ENCODE measurements around the gene PRR12.

The PRR12 gene

GRCh38 chr19:49653466-49653806 lies 62.5 kb downstream of the PRR12 start:
- Histone ChIP-seq H3K4me3 (ENCODE audit: low read length in 2 of 2) (no peak overlapping the region), H3K9ac (ENCODE audit: low read depth in 1 of 2, low read length in 2 of 2) (no peak overlapping the region), H3K4me1 (ENCODE audit: control insufficient read depth in 2 of 2, insufficient read depth in 2 of 2, low read length in 2 of 2) (no peaks in the 10 kb centered on the region), H3K27me3 (ENCODE audit: control insufficient read depth in 2 of 2, insufficient read depth in 2 of 2, low read length in 2 of 2) (no peaks in the 10 kb centered on the region), H3K9me3 (ENCODE audit: control insufficient read depth in 2 of 2, low read length in 2 of 2) (no peaks in the 10 kb centered on the region), H3K36me3 (ENCODE audit: control insufficient read depth in 2 of 2, insufficient read depth in 2 of 2, low read length in 2 of 2) (peaks cover 64 to 66% of the 10 kb centered on the region in 2 donors), H3K27ac (ENCODE audit: low read depth in 2 of 2, low read length in 2 of 2) (no peak overlapping the region)

- H3K4me3 ChIP-seq (ENCODE audit: low read length in 2 of 2) = no peak overlapping the region
- H3K27ac ChIP-seq (ENCODE audit: low read depth in 2 of 2, low read length in 2 of 2) = no peak overlapping the region
- H3K27me3 ChIP-seq (ENCODE audit: control insufficient read depth in 2 of 2, insufficient read depth in 2 of 2, low read length in 2 of 2) = no peaks in the 10 kb centered on the region
- H3K4me1 ChIP-seq (ENCODE audit: control insufficient read depth in 2 of 2, insufficient read depth in 2 of 2, low read length in 2 of 2) = no peaks in the 10 kb centered on the region
- H3K9ac ChIP-seq (ENCODE audit: low read depth in 1 of 2, low read length in 2 of 2) = no peak overlapping the region
- peaks cover 70 to 72% of the 10 kb centered on the region in 2 donors for H3K36me3 ChIP-seq (ENCODE audit: control insufficient read depth in 2 of 2, insufficient read depth in 2 of 2, low read length in 2 of 2)
- no peaks in the 10 kb centered on the region for H3K9me3 ChIP-seq (ENCODE audit: control insufficient read depth in 2 of 2, low read length in 2 of 2)
Measured at GRCh38 chr19:49654581-49654980, 63.6 kb downstream of the PRR12 start.

GRCh38 chr19:49655570-49656455 lies 64.8 kb downstream of the PRR12 start:
- Histone ChIP-seq H3K9me3 (ENCODE audit: control insufficient read depth in 2 of 2, low read length in 2 of 2) (no peaks in the 10 kb centered on the region), H3K36me3 (ENCODE audit: control insufficient read depth in 2 of 2, insufficient read depth in 2 of 2, low read length in 2 of 2) (peaks cover 65 to 69% of the 10 kb centered on the region in 2 donors), H3K9ac (ENCODE audit: low read depth in 1 of 2, low read length in 2 of 2) (no peak overlapping the region), H3K4me3 (ENCODE audit: low read length in 2 of 2) (no peak overlapping the region), H3K4me1 (ENCODE audit: control insufficient read depth in 2 of 2, insufficient read depth in 2 of 2, low read length in 2 of 2) (no peaks in the 10 kb centered on the region), H3K27ac (ENCODE audit: low read depth in 2 of 2, low read length in 2 of 2) (no peak overlapping the region), H3K27me3 (ENCODE audit: control insufficient read depth in 2 of 2, insufficient read depth in 2 of 2, low read length in 2 of 2) (no peaks in the 10 kb centered on the region)

GRCh38 chr19:49656456-49657109 lies 65.6 kb downstream of the PRR12 start:
- Histone ChIP-seq H3K4me1 (ENCODE audit: control insufficient read depth in 2 of 2, insufficient read depth in 2 of 2, low read length in 2 of 2) (no peaks in the 10 kb centered on the region), H3K36me3 (ENCODE audit: control insufficient read depth in 2 of 2, insufficient read depth in 2 of 2, low read length in 2 of 2) (peaks cover 61 to 73% of the 10 kb centered on the region in 2 donors), H3K27ac (ENCODE audit: low read depth in 2 of 2, low read length in 2 of 2) (no peak overlapping the region), H3K9me3 (ENCODE audit: control insufficient read depth in 2 of 2, low read length in 2 of 2) (no peaks in the 10 kb centered on the region), H3K4me3 (ENCODE audit: low read length in 2 of 2) (no peak overlapping the region), H3K9ac (ENCODE audit: low read depth in 1 of 2, low read length in 2 of 2) (no peak overlapping the region), H3K27me3 (ENCODE audit: control insufficient read depth in 2 of 2, insufficient read depth in 2 of 2, low read length in 2 of 2) (no peaks in the 10 kb centered on the region)

DNA sequence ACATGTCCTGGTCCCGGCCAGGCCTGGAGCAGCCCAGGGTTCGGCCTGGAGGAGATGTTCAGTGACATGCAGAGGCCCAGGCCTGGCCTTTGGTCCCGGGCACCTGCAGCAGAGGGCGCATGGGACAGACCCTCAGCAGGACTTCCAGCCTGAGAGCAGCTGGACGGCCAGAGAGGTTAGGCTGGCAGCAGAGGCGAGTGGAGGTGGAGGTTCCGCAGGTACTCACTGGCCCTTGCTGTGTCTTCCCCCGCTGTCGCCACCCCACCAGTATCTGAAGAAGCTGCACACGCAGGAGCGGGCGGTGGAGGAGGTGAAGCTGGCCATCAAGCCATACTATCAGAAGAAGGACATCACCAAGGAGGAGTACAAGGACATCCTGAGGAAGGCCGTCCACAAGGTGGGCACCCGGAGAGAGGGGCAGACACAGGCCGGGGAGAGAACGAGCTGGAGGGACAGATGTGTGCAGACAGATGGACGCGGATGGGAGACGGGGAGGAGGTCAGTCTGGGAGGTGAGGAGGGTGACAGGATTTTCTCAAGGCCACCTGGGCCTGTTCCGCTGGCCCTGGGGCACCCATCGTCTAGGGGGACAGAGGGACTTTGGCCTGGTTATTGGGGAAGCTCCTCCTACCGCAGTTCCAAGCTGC lies 66.6 kb downstream of the PRR12 start:
- peaks cover 63 to 82% of the 10 kb centered on the region in 2 donors for H3K36me3 ChIP-seq (ENCODE audit: control insufficient read depth in 2 of 2, insufficient read depth in 2 of 2, low read length in 2 of 2)
- no peaks in the 10 kb centered on the region for H3K9me3 ChIP-seq (ENCODE audit: control insufficient read depth in 2 of 2, low read length in 2 of 2)
- H3K27me3 ChIP-seq (ENCODE audit: control insufficient read depth in 2 of 2, insufficient read depth in 2 of 2, low read length in 2 of 2) = no peaks in the 10 kb centered on the region
- H3K9ac ChIP-seq (ENCODE audit: low read depth in 1 of 2, low read length in 2 of 2) = no peak overlapping the region
- no peaks in the 10 kb centered on the region for H3K4me1 ChIP-seq (ENCODE audit: control insufficient read depth in 2 of 2, insufficient read depth in 2 of 2, low read length in 2 of 2)
- H3K4me3 ChIP-seq (ENCODE audit: low read length in 2 of 2) = no peak overlapping the region
- H3K27ac ChIP-seq (ENCODE audit: low read depth in 2 of 2, low read length in 2 of 2) = no peak overlapping the region

DNA sequence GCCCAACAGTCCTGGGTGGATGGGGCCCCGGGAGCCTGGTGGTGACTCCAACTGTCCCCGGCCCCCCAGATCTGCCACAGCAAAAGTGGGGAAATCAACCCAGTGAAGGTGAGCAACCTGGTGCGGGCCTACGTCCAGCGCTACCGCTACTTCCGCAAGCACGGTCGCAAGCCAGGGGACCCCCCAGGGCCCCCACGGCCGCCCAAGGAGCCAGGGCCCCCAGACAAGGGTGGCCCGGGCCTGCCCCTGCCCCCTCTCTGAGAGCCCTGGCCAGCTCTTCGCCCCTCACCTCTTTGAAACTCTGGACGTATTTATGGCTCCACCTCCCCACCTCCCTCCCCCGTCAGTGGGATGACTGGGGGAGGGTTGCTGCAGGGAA lies 67.1 kb downstream of the PRR12 start:
- H3K36me3 ChIP-seq (ENCODE audit: control insufficient read depth in 2 of 2, insufficient read depth in 2 of 2, low read length in 2 of 2) = peaks cover 59 to 80% of the 10 kb centered on the region in 2 donors

GRCh38 chr19:49658566-49659442 lies 67.8 kb downstream of the PRR12 start:
- Histone ChIP-seq H3K9ac (ENCODE audit: low read depth in 1 of 2, low read length in 2 of 2) (no peak overlapping the region), H3K4me1 (ENCODE audit: control insufficient read depth in 2 of 2, insufficient read depth in 2 of 2, low read length in 2 of 2) (peaks cover 0 to 3% of the 10 kb centered on the region in 2 donors), H3K4me3 (ENCODE audit: low read length in 2 of 2) (no peak overlapping the region), H3K27ac (ENCODE audit: low read depth in 2 of 2, low read length in 2 of 2) (no peak overlapping the region), H3K27me3 (ENCODE audit: control insufficient read depth in 2 of 2, insufficient read depth in 2 of 2, low read length in 2 of 2) (no peaks in the 10 kb centered on the region), H3K9me3 (ENCODE audit: control insufficient read depth in 2 of 2, low read length in 2 of 2) (no peaks in the 10 kb centered on the region), H3K36me3 (ENCODE audit: control insufficient read depth in 2 of 2, insufficient read depth in 2 of 2, low read length in 2 of 2) (peaks cover 53 to 74% of the 10 kb centered on the region in 2 donors)

More for the DNA sequence above, 67.1 kb downstream of the PRR12 start:
- Histone ChIP-seq H3K4me1 (ENCODE audit: control insufficient read depth in 2 of 2, insufficient read depth in 2 of 2, low read length in 2 of 2) (no peaks in the 10 kb centered on the region), H3K27me3 (ENCODE audit: control insufficient read depth in 2 of 2, insufficient read depth in 2 of 2, low read length in 2 of 2) (no peaks in the 10 kb centered on the region), H3K4me3 (ENCODE audit: low read length in 2 of 2) (no peak overlapping the region), H3K9ac (ENCODE audit: low read depth in 1 of 2, low read length in 2 of 2) (no peak overlapping the region), H3K27ac (ENCODE audit: low read depth in 2 of 2, low read length in 2 of 2) (no peak overlapping the region), H3K9me3 (ENCODE audit: control insufficient read depth in 2 of 2, low read length in 2 of 2) (no peaks in the 10 kb centered on the region)

DNA sequence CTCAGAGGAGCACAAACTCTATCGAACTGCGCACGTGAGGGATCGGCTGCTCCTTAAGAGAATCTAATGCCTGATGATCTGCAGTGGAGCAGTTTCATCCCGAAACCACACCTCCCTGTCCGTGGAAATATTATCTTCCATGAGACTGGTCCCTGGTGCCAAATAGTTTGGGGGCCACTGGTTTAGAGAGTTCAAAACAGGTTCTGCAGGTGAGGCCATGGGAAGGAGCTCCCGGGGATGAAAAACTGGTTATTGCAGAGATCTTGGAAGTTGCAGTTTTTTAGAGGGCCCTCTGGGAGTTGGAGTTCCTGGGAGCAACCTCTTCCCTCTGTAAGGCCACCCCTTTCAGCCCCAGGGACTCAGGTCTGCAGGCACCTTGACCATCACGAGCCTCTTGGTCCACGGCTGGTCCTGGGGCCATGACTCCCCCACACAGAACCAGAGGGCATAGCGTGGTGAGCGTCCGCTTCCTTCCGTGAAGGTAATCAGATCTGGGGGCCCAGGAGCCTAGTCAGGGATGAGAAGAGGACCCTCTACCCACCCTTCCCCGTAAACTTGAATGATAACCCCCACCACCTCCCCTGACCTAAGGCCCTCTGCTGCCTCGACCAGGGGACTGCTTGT lies 69.5 kb downstream of the PRR12 start:
- Histone ChIP-seq H3K4me3 (ENCODE audit: low read length in 2 of 2) (no peak overlapping the region), H3K9ac (ENCODE audit: low read depth in 1 of 2, low read length in 2 of 2) (no peak overlapping the region), H3K9me3 (ENCODE audit: control insufficient read depth in 2 of 2, low read length in 2 of 2) (no peaks in the 10 kb centered on the region), H3K27ac (ENCODE audit: low read depth in 2 of 2, low read length in 2 of 2) (no peak overlapping the region), H3K4me1 (ENCODE audit: control insufficient read depth in 2 of 2, insufficient read depth in 2 of 2, low read length in 2 of 2) (peaks cover 8 to 9% of the 10 kb centered on the region in 2 donors), H3K27me3 (ENCODE audit: control insufficient read depth in 2 of 2, insufficient read depth in 2 of 2, low read length in 2 of 2) (no peaks in the 10 kb centered on the region), H3K36me3 (ENCODE audit: control insufficient read depth in 2 of 2, insufficient read depth in 2 of 2, low read length in 2 of 2) (peaks cover 41 to 60% of the 10 kb centered on the region in 2 donors)

GRCh38 chr19:49662011-49662410 lies 71.0 kb downstream of the PRR12 start:
- Histone ChIP-seq H3K27me3 (ENCODE audit: control insufficient read depth in 2 of 2, insufficient read depth in 2 of 2, low read length in 2 of 2) (no peaks in the 10 kb centered on the region), H3K4me1 (ENCODE audit: control insufficient read depth in 2 of 2, insufficient read depth in 2 of 2, low read length in 2 of 2) (peaks cover 16 to 17% of the 10 kb centered on the region in 2 donors), H3K4me3 (ENCODE audit: low read length in 2 of 2) (no peak overlapping the region), H3K27ac (ENCODE audit: low read depth in 2 of 2, low read length in 2 of 2) (no peak overlapping the region), H3K9ac (ENCODE audit: low read depth in 1 of 2, low read length in 2 of 2) (no peak overlapping the region), H3K36me3 (ENCODE audit: control insufficient read depth in 2 of 2, insufficient read depth in 2 of 2, low read length in 2 of 2) (peaks cover 32 to 45% of the 10 kb centered on the region in 2 donors), H3K9me3 (ENCODE audit: control insufficient read depth in 2 of 2, low read length in 2 of 2) (no peaks in the 10 kb centered on the region)
